GM19025 (cell line): Measurements from ENCODE around the gene RPS6KB2.
"Not testable (repeated sequence)": the region's sequence is repeated elsewhere in the genome, so short reads cannot be mapped to it uniquely, and the experiment has no call there.

Source experiments
- ATAC-seq: cut with Tn5 transposase; IDR thresholded peaks from one replicate; pipeline ENCODE4 v1.9.1; 2021; ENCODE audit warnings: mild to moderate bottlenecking, low read depth, moderate library complexity; ENCODE audit not compliant: unreplicated experiment

RPS6KB2 gene

DNA sequence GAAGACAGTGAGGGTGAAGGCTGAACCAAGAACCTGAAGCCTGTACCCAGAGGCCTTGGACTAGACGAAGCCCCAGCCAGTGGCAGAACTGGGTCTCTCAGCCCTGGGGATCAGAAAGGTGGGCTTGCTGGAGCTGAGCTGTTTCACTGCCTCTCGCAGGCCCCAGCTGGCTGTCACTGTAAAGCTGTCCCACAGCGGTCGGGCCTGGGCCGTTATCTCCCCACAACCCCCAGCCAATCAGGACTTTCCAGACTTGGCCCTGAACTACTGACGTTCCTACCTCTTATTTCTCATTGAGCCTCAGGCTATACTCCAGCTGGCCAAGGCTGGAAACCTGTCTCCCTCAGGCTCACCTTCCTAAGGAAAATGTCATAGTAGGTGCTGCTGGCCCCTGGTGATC, 30.8 kb upstream of the RPS6KB2 start:
- no peak for ATAC-seq

GRCh38 chr11:67397986-67398660, 30.2 kb upstream of the RPS6KB2 start:
- ATAC-seq, result no peak

- no peak for ATAC-seq
These were observed 29.4 kb upstream of the RPS6KB2 start for GRCh38 chr11:67398661-67399563.

GRCh38 chr11:67400251-67400941, 27.9 kb upstream of the RPS6KB2 start:
- no peak for ATAC-seq

DNA sequence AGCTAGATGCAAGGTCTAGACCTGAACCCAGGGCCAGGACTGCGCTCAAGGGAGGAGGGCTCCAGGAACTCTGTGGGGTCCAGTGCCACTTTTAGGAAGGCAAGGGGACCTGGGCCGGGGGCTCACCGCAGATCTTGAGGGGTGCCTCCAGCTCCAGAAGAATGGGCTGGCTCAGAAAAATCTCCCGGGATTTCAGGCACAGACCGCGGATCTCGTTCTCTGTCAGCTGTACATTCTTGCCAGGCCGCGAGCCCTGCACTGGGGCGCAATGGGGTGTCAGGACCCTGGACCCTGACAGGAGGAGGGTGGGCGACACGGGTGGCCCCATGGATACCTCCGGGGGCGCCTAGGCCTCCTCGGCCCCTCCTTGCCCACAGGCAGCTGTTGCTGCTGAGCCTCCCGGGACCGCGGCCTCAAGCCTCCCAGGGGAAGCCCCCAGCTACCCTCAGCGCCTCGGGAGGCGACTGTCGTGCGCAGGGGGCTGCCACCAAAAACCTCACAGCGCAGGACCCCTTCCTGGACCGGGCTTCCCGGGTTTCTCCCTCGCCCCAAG, 27.3 kb upstream of the RPS6KB2 start:
- peak; percentile 20 for ATAC-seq

DNA sequence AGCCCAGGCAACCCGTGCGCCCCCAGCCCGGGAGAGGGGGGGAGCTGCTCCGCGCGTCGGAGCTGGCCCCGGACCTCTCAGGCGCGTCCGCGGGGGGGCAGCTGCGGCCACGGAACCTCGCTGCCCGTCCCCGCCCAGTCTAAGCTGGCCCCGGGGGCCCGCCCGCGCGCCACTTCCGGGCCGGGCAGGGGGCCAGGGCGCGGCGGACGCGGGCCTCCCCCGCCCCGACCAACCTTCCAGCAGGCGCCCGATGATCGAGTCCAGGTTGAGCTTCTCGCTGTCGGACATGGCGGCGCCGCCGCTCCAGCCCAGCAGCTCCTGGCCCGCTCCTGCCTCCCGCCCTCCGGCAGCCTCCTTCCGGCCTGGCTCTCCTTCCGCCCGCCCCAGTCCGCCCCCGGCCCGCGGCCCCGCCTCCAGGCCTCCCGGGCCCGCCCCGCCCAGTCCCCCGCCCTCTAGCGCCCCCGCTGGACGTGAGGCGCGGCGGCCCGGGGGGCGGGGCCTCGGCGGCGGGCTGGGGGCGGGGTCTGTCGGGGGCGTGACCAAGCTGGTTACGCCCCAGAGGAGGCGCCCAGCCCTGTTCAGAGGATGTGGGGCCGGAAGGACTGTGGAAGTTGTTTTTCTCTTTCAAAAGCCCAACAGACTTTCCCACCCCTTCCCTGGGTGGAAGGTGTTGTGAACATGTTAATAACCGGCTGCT, 26.7 kb upstream of the RPS6KB2 start, which contains the start of gene PPP1CA:
TSS of gene PPP1CA (minus strand) at position 364 of the 697 bp plus-strand sequence. CDS start at position 288, 76 bp downstream.
- peak; percentile 68 for ATAC-seq

DNA sequence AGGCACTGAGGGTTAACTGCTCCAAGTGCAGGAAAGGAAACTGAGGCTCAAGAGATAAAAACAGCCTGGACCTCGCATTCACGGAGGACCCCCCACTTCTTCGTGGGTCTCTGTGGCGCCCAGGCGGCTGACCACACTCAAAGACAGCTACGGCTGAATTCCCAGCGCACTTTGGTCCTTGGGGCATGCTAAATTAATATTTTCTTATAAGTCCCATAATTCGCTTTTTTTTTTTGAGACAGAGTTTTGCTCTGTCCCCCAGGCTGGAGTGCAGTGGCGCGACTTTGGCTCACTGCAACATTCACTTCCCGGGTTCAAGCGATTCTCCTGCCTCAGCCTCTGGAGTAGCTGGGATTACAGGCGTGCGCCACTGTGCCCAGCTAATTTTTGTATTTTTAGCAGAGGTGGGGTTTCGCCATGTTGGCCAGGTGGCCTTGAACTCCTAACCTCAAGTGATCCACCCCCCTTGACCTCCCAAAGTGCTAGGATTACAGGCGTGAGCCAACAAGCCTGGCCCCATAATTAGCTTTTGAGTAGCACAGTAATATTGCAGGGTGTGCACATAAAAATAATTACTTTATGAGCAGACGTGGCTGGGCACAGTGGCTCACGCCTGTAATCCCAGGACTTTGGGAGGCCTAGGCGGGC, 26.0 kb upstream of the RPS6KB2 start:
- not testable (repeated sequence) for ATAC-seq

DNA sequence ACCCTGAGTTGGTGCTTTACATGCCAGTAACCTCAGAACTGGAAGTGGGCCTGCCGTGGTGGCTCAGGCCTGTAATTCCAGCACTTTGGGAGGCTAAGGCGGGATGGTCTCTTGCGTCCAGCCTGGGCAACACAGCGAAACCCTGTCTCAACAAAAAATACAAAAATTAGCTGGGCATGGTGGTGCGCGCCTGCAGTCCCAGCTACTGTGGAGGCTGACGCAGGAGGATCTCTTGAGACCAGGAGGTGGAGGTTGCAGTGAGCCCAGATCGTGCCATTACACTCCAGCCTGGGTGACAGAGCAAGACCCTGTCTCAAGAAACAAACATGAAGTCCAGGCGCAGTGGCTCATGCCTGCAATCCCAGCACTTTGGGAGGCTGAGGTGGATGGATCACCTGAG, 25.2 kb upstream of the RPS6KB2 start:
- not testable (repeated sequence) for ATAC-seq

GRCh38 chr11:67404515-67405195, 23.6 kb upstream of the RPS6KB2 start:
- ATAC-seq, result no peak

GRCh38 chr11:67405196-67405567, 23.1 kb upstream of the RPS6KB2 start:
- ATAC-seq, result no peak

DNA sequence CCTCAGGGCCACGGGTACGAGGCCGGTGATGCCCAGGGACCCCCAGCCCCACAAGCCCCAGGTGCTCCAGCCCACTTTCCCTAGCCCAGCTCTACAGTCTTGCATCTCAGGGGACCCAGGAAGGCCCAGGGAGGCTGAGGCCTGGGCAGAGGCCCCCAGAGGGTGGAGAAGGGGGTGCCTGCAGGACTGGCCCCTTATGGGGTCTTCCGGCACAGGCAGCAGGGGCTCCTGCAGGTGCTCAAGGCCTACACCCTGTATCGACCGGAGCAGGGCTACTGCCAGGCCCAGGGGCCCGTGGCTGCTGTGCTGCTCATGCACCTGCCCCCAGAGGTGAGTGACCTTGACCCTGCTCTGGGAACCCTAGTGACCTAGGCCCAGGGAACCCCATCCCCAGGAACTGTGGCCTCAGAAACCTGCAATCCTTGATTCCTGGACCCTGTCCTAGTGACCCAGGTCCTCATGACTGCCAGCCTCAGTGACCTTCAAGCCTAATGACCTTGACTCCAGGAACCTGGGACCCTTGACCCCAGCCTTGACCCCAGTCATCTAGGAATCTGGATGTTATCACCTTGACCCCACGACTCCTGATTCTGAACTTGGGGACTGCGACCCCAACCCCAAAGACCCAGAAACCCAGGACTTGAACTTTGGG, 22.5 kb upstream of the RPS6KB2 start:
- ATAC-seq, result no peak

GRCh38 chr11:67406420-67406968, 21.8 kb upstream of the RPS6KB2 start:
- ATAC-seq, result no peak

- no peak for ATAC-seq
These were observed 21.2 kb upstream of the RPS6KB2 start for GRCh38 chr11:67406969-67407687.

GRCh38 chr11:67407688-67408163, 20.6 kb upstream of the RPS6KB2 start:
- ATAC-seq, result no peak

DNA sequence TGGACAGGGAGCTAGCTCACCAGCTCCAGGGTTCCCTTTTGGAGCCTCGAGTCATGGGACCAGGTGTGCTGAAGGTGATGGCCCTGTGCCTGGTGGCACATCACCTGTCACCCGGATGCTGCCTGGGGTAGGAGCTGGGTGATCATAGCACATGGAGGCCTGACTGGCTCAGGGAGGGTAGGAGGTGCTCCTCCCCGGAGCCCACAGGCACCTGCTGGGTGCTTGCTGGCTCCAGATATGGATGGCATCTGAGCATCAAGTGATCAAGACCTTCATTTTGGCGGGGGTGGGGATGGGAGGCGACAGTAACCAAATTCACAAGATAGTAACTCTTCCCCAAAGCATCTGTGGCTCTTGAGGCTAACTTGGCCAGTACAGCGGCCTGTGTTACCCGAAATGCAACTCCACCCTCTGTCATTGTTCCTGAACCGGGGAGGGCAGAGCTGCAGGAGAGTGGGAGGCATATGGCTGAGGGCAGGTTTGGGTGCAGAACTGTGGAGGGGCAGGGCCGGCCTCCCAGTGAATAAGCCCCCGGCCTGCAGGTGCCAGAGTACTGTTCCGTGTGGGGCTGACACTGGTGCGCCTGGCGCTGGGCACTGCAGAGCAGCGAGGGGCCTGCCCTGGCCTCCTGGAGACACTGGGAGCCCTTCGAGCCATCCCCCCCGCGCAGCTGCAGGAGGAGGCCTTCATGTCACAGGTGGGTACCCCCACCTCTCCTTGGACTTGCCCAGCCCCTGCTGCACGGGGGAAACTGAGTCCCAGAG, 19.7 kb upstream of the RPS6KB2 start:
- no peak for ATAC-seq

GRCh38 chr11:67409261-67409666, 19.0 kb upstream of the RPS6KB2 start:
- ATAC-seq, result no peak
